ENCODE results near the gene CIAO2B. TPM values are rescaled to one million over a fixed set of nuclear protein-coding genes. Genes with fewer than 3 reads are reported as not detected.

Gene CIAO2B
- total RNA-seq, 6 experiments from 2014 or later: 90.9 to 108 (median 98.6) TPM

GRCh38 chr16:66919569-66920298, 14.5 kb downstream of the CIAO2B start:
- Mint-ChIP-seq H3K36me3 (ENCODE audit: low read depth) (no peaks in the 10 kb centered on the region), H3K27me3 (ENCODE audit: insufficient read depth) (peaks cover 24% of the 10 kb centered on the region), H3K9me3 (no peaks in the 10 kb centered on the region), H3K27ac (no peak overlapping the region), H3K4me1 (ENCODE audit: low read depth) (no peaks in the 10 kb centered on the region), H3K4me3 (no peak overlapping the region)
- no peak for DNase-seq
- TF ChIP-seq, protein P1, sequence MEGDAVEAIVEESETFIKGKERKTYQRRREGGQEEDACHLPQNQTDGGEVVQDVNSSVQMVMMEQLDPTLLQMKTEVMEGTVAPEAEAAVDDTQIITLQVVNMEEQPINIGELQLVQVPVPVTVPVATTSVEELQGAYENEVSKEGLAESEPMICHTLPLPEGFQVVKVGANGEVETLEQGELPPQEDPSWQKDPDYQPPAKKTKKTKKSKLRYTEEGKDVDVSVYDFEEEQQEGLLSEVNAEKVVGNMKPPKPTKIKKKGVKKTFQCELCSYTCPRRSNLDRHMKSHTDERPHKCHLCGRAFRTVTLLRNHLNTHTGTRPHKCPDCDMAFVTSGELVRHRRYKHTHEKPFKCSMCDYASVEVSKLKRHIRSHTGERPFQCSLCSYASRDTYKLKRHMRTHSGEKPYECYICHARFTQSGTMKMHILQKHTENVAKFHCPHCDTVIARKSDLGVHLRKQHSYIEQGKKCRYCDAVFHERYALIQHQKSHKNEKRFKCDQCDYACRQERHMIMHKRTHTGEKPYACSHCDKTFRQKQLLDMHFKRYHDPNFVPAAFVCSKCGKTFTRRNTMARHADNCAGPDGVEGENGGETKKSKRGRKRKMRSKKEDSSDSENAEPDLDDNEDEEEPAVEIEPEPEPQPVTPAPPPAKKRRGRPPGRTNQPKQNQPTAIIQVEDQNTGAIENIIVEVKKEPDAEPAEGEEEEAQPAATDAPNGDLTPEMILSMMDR (IDR thresholded peaks at IDR 0.05): no peak

DNA sequence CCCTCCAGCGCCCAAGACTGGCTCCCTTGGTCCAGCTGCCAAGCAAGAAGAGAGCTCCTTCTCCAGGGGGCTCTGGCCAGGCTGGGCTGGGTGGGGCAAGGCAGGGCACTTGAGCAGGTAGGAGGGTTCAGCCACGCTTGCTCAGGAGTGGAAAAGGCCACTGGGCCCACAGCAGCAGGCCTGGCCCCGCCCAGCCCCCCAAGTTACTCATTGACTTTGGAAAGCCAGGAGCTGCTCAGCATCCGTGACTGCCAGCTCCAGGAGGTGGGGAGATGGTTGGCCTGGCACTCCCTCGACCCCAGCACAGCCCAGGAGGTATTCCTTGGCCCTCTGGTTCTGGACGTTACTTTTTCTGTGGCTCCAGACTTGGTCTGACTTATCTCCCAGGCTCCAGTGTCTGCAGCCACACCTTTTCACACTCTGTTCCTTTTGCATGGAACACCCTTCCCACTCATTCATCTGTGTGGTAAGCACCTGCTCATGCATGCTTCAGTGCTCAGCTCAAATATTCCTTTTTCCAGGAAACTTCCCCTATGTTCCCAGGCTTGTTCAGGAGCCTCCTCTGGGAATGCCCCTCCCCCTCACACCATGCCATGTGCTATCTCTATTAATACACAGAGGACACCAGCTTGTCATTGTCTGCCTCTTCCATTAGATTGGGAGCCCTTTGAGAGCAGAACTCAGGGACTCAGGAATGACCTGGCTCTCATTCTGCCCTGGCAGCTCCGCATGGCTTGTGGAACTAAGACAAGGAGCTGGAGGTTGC, 15.2 kb downstream of the CIAO2B start, which contains the start of gene CDH16:
TSS of gene CDH16 (minus strand) at position 83 of the 766 bp plus-strand sequence. CDS start 820 bp downstream, outside the sequence.
- H3K27me3 Mint-ChIP-seq (ENCODE audit: insufficient read depth): peaks cover 24% of the 10 kb centered on the region

GRCh38 chr16:66918355-66918754, 15.8 kb downstream of the CIAO2B start:
- H3K4me1 Mint-ChIP-seq (ENCODE audit: low read depth): no peaks in the 10 kb centered on the region
- no peaks in the 10 kb centered on the region for H3K9me3 Mint-ChIP-seq

More for the DNA sequence above, 15.2 kb downstream of the CIAO2B start, which contains the start of gene CDH16:
- H3K4me1 Mint-ChIP-seq (ENCODE audit: low read depth): no peaks in the 10 kb centered on the region
- TF ChIP-seq, protein P1 (IDR thresholded peaks at IDR 0.05): no peak
- no peak within 1 kb of the TSS for H3K27ac Mint-ChIP-seq
- no peak within 1 kb of the TSS for H3K4me3 Mint-ChIP-seq
- no peaks in the 10 kb centered on the region for H3K36me3 Mint-ChIP-seq (ENCODE audit: low read depth)
- no peak for DNase-seq
- no peaks in the 10 kb centered on the region for H3K9me3 Mint-ChIP-seq

GRCh38 chr16:66917741-66918140, 16.5 kb downstream of the CIAO2B start:
- no peaks in the 10 kb centered on the region for H3K4me1 Mint-ChIP-seq (ENCODE audit: low read depth)
- no peak overlapping the region for H3K27ac Mint-ChIP-seq
- H3K9me3 Mint-ChIP-seq: no peaks in the 10 kb centered on the region
- no peak for DNase-seq
- TF ChIP-seq, protein P1 (IDR thresholded peaks at IDR 0.05): no peak
- peaks cover 24% of the 10 kb centered on the region for H3K27me3 Mint-ChIP-seq (ENCODE audit: insufficient read depth)
- no peak overlapping the region for H3K4me3 Mint-ChIP-seq
- no peaks in the 10 kb centered on the region for H3K36me3 Mint-ChIP-seq (ENCODE audit: low read depth)

More at GRCh38 chr16:66918355-66918754, 15.8 kb downstream of the CIAO2B start:
- Mint-ChIP-seq H3K36me3 (ENCODE audit: low read depth) (no peaks in the 10 kb centered on the region), H3K4me3 (no peak overlapping the region), H3K27ac (no peak overlapping the region), H3K27me3 (ENCODE audit: insufficient read depth) (peaks cover 24% of the 10 kb centered on the region)
- DNase-seq: no peak
- TF ChIP-seq, protein P1 (IDR thresholded peaks at IDR 0.05): no peak

GRCh38 chr16:66916518-66916917, 17.7 kb downstream of the CIAO2B start:
- H3K27me3 Mint-ChIP-seq (ENCODE audit: insufficient read depth): peaks cover 24% of the 10 kb centered on the region
- H3K4me3 Mint-ChIP-seq: no peak overlapping the region
- no peaks in the 10 kb centered on the region for H3K36me3 Mint-ChIP-seq (ENCODE audit: low read depth)
- no peak for DNase-seq
- TF ChIP-seq, protein P1 (IDR thresholded peaks at IDR 0.05): no peak
- H3K9me3 Mint-ChIP-seq: no peaks in the 10 kb centered on the region
- H3K4me1 Mint-ChIP-seq (ENCODE audit: low read depth): no peaks in the 10 kb centered on the region
- H3K27ac Mint-ChIP-seq: no peak overlapping the region

Measured in HFFc6 (cell line).